ENCODE results near the gene GABRG3.

DNA sequence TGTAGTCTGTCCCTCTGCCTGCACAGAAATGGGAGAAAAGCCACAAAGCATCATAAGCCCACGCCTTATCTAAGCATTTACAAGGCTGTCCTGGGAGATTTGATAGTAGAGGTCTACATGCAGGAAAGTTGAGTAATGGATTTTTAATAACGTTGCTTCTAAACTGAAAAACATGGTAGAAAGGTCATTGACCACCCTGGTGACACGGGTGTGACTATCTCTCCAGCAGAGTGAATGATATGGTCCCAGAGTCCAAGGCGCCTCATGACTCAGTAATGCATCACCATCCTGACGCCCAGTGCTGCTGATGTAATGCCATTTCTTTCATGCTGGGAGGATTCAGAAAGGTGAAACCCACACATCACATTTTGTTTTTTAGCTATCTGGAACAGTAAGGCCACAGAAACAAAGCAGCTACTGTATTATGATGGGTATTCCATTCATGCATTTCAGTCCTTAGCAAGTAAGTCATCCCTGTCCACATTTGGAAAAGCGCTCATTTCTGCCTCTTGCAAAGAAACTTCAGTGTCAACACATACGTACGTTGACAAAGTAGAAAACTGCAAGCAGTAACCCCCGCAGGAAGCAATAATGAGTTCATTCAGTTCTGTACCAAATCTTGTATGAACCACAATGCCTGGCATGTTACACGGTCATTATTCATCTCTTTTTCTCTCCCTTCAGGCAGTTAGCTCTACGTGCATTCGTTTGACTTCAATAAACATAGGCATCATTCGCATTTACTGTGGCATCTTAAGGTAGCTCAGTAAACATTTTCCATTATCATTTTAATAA is 483.5 kb downstream of the GABRG3 start:
- TF ChIP-seq, protein P1, sequence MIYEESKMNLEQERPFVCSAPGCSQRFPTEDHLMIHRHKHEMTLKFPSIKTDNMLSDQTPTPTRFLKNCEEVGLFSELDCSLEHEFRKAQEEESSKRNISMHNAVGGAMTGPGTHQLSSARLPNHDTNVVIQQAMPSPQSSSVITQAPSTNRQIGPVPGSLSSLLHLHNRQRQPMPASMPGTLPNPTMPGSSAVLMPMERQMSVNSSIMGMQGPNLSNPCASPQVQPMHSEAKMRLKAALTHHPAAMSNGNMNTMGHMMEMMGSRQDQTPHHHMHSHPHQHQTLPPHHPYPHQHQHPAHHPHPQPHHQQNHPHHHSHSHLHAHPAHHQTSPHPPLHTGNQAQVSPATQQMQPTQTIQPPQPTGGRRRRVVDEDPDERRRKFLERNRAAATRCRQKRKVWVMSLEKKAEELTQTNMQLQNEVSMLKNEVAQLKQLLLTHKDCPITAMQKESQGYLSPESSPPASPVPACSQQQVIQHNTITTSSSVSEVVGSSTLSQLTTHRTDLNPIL (CRISPR knock-in tag; IDR thresholded peaks at IDR 0.05; ENCODE audit: low read depth), result no peak
- TF ChIP-seq BACH2 (CRISPR knock-in tag; IDR thresholded peaks at IDR 0.05; ENCODE audit: borderline replicate concordance), result no peak
- no peak for TF ChIP-seq ZFP3 (CRISPR knock-in tag; IDR thresholded peaks at IDR 0.05)
- TF ChIP-seq, protein P2, sequence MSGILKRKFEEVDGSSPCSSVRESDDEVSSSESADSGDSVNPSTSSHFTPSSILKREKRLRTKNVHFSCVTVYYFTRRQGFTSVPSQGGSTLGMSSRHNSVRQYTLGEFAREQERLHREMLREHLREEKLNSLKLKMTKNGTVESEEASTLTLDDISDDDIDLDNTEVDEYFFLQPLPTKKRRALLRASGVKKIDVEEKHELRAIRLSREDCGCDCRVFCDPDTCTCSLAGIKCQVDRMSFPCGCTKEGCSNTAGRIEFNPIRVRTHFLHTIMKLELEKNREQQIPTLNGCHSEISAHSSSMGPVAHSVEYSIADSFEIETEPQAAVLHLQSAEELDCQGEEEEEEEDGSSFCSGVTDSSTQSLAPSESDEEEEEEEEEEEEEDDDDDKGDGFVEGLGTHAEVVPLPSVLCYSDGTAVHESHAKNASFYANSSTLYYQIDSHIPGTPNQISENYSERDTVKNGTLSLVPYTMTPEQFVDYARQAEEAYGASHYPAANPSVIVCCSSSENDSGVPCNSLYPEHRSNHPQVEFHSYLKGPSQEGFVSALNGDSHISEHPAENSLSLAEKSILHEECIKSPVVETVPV (CRISPR knock-in tag; IDR thresholded peaks at IDR 0.05), result no peak
- no peak for TF ChIP-seq TOX (CRISPR knock-in tag; IDR thresholded peaks at IDR 0.05; ENCODE audit: borderline replicate concordance)
- no peak for TF ChIP-seq ZNF70 (CRISPR knock-in tag; IDR thresholded peaks at IDR 0.05)
- TF ChIP-seq, protein P3, sequence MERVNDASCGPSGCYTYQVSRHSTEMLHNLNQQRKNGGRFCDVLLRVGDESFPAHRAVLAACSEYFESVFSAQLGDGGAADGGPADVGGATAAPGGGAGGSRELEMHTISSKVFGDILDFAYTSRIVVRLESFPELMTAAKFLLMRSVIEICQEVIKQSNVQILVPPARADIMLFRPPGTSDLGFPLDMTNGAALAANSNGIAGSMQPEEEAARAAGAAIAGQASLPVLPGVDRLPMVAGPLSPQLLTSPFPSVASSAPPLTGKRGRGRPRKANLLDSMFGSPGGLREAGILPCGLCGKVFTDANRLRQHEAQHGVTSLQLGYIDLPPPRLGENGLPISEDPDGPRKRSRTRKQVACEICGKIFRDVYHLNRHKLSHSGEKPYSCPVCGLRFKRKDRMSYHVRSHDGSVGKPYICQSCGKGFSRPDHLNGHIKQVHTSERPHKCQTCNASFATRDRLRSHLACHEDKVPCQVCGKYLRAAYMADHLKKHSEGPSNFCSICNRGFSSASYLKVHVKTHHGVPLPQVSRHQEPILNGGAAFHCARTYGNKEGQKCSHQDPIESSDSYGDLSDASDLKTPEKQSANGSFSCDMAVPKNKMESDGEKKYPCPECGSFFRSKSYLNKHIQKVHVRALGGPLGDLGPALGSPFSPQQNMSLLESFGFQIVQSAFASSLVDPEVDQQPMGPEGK (CRISPR knock-in tag; IDR thresholded peaks at IDR 0.05; ENCODE audit: borderline replicate concordance), result no peak

Measured in SK-N-SH treated with all-trans-retinoic acid at 6 μM for 48 hours (cell line).